Effector memory CD4-positive, alpha-beta T cell (primary cell): Measurements from ENCODE around the gene ABAT.

ENCODE experiments used
- DNase-seq, 3 donors: peaks; one replicate each; pipeline ENCODE4 v3.0.0-alpha.2; 2020
- H3K27ac ChIP-seq: 2 replicates; pipeline ENCODE4 v1.7.0; 2013; ENCODE audit warnings: mild to moderate bottlenecking, low read length, moderate library complexity; ENCODE audit not compliant: insufficient read depth, poor library complexity, severe bottlenecking
- H3K27me3 ChIP-seq: replicated peaks from 2 replicates; pipeline ENCODE4 v1.7.0; 2013; ENCODE audit warnings: mild to moderate bottlenecking, low read length; ENCODE audit not compliant: insufficient read depth, control insufficient read depth, poor library complexity, severe bottlenecking
- H3K36me3 ChIP-seq: 2 replicates; pipeline ENCODE4 v1.7.0; 2013; ENCODE audit warnings: mild to moderate bottlenecking, low read length, moderate library complexity; ENCODE audit not compliant: control insufficient read depth, insufficient read depth
- H3K4me1 ChIP-seq: 2 replicates; pipeline ENCODE4 v1.7.0; 2013; ENCODE audit warnings: low read length, mild to moderate bottlenecking; ENCODE audit not compliant: control insufficient read depth, insufficient read depth, poor library complexity, severe bottlenecking
- H3K4me3 ChIP-seq: 2 replicates; pipeline ENCODE4 v1.7.0; 2013; ENCODE audit warnings: low read length, low read depth, mild to moderate bottlenecking; ENCODE audit not compliant: insufficient read depth, poor library complexity, severe bottlenecking
- H3K9me3 ChIP-seq: 2 replicates; pipeline ENCODE4 v1.7.0; 2013; ENCODE audit warnings: mild to moderate bottlenecking, low read length, moderate library complexity; ENCODE audit not compliant: control insufficient read depth

Gene ABAT

GRCh38 chr16:8808009-8808408 lies 133.6 kb downstream of the ABAT start:
- DNase-seq: no peak
- no peaks in the 10 kb centered on the region for H3K9me3 ChIP-seq
- H3K27me3 ChIP-seq: no peaks in the 10 kb centered on the region
- no peaks in the 10 kb centered on the region for H3K4me1 ChIP-seq
- H3K4me3 ChIP-seq: no peak overlapping the region
- peaks cover 83% of the 10 kb centered on the region for H3K36me3 ChIP-seq
- H3K27ac ChIP-seq: no peak overlapping the region

GRCh38 chr16:8808613-8809353 lies 134.4 kb downstream of the ABAT start:
- H3K4me3 ChIP-seq: no peak overlapping the region
- H3K27ac ChIP-seq: no peak overlapping the region
- no peaks in the 10 kb centered on the region for H3K9me3 ChIP-seq
- H3K36me3 ChIP-seq: peaks cover 84% of the 10 kb centered on the region
- no peaks in the 10 kb centered on the region for H3K27me3 ChIP-seq
- no peak for DNase-seq
- no peaks in the 10 kb centered on the region for H3K4me1 ChIP-seq

GRCh38 chr16:8812162-8812843 lies 137.9 kb downstream of the ABAT start:
- H3K27me3 ChIP-seq: no peaks in the 10 kb centered on the region
- no peak overlapping the region for H3K4me3 ChIP-seq
- DNase-seq: no peak
- peaks cover 6% of the 10 kb centered on the region for H3K4me1 ChIP-seq
- no peak overlapping the region for H3K27ac ChIP-seq
- peaks cover 67% of the 10 kb centered on the region for H3K36me3 ChIP-seq
- H3K9me3 ChIP-seq: no peaks in the 10 kb centered on the region

- Histone ChIP-seq H3K4me1 (peaks cover 6% of the 10 kb centered on the region), H3K4me3 (no peak overlapping the region), H3K9me3 (no peaks in the 10 kb centered on the region), H3K36me3 (peaks cover 54% of the 10 kb centered on the region), H3K27ac (no peak overlapping the region), H3K27me3 (no peaks in the 10 kb centered on the region)
- DNase-seq: no peak
Measured at GRCh38 chr16:8814095-8814806, 139.8 kb downstream of the ABAT start.

- H3K36me3 ChIP-seq: peaks cover 42% of the 10 kb centered on the region
- no peaks in the 10 kb centered on the region for H3K27me3 ChIP-seq
- H3K9me3 ChIP-seq: no peaks in the 10 kb centered on the region
- DNase-seq: no peak
- H3K27ac ChIP-seq: no peak overlapping the region
- peaks cover 6% of the 10 kb centered on the region for H3K4me1 ChIP-seq
- no peak overlapping the region for H3K4me3 ChIP-seq
Measured at GRCh38 chr16:8816967-8817655, 142.7 kb downstream of the ABAT start.

GRCh38 chr16:8818504-8819270 lies 144.3 kb downstream of the ABAT start:
- Histone ChIP-seq H3K36me3 (peaks cover 28% of the 10 kb centered on the region), H3K4me1 (peaks cover 6% of the 10 kb centered on the region), H3K4me3 (no peak overlapping the region), H3K9me3 (no peaks in the 10 kb centered on the region), H3K27me3 (no peaks in the 10 kb centered on the region), H3K27ac (no peak overlapping the region)
- DNase-seq: no peak

GRCh38 chr16:8819411-8820034 lies 145.1 kb downstream of the ABAT start:
- Histone ChIP-seq H3K4me3 (no peak overlapping the region), H3K27me3 (no peaks in the 10 kb centered on the region), H3K4me1 (peaks cover 6% of the 10 kb centered on the region), H3K9me3 (no peaks in the 10 kb centered on the region), H3K36me3 (peaks cover 26% of the 10 kb centered on the region), H3K27ac (no peak overlapping the region)
- no peak for DNase-seq

- Histone ChIP-seq H3K9me3 (no peaks in the 10 kb centered on the region), H3K27me3 (no peaks in the 10 kb centered on the region), H3K27ac (no peak overlapping the region), H3K36me3 (peaks cover 16% of the 10 kb centered on the region), H3K4me1 (no peaks in the 10 kb centered on the region), H3K4me3 (no peak overlapping the region)
- no peak for DNase-seq
Measured at GRCh38 chr16:8822403-8822802, 148.0 kb downstream of the ABAT start.

GRCh38 chr16:8826278-8826879 lies 152.0 kb downstream of the ABAT start:
- H3K4me3 ChIP-seq: no peak overlapping the region
- H3K9me3 ChIP-seq: no peaks in the 10 kb centered on the region
- H3K4me1 ChIP-seq: no peaks in the 10 kb centered on the region
- H3K27me3 ChIP-seq: no peaks in the 10 kb centered on the region
- H3K27ac ChIP-seq: no peak overlapping the region
- DNase-seq: no peak
- H3K36me3 ChIP-seq: peaks cover 8% of the 10 kb centered on the region
